Measurements from ENCODE around the gene GNAQ.

GRCh38 chr9:77881111-77881510 is 150.5 kb downstream of the GNAQ start:
- no peak for TF ChIP-seq SIN3A (IDR thresholded peaks at IDR 0.05; ENCODE audit: borderline replicate concordance, insufficient read depth, low read length)
- TF ChIP-seq POLR2AphosphoS5 (IDR thresholded peaks at IDR 0.05; ENCODE audit: low read depth, low read length), result no peak

Data from PFSK-1 (cell line).